Stomach (tissue), 4 donors: ENCODE data around the gene GNA14.

Source experiments
- CTCF ChIP-seq, 7 experiments: fragments of 450-650 bp in 4 of 7; fragments of 200-600 bp in 3 of 7; sonication (generic) in 3 of 7; IDR thresholded peaks; one replicate each; pipeline ENCODE4 v1.5.1; 2016 to 2019; ENCODE audit warnings: antibody characterized with exemption in 7 of 7, control low read depth in 2 of 7, mild to moderate bottlenecking in 1 of 7
- EP300 ChIP-seq: sonication (generic); formaldehyde crosslinking; IDR thresholded peaks from one replicate; pipeline ENCODE4 v1.6.1; 2017; ENCODE audit warnings: antibody characterized with exemption
- POLR2A ChIP-seq, 4 donors: fragments of 450-650 bp; IDR thresholded peaks; one replicate each; pipeline ENCODE4 v1.6.1; 2016; ENCODE audit warnings: antibody characterized with exemption in 4 of 4, control low read depth in 2 of 4, mild to moderate bottlenecking in 1 of 4, moderate library complexity in 1 of 4
- POLR2AphosphoS5 ChIP-seq, 3 donors: sonication (generic); formaldehyde crosslinking; IDR thresholded peaks; one replicate each; pipeline ENCODE4 v1.6.1; 2016; ENCODE audit warnings: antibody characterized with exemption in 3 of 3

DNA sequence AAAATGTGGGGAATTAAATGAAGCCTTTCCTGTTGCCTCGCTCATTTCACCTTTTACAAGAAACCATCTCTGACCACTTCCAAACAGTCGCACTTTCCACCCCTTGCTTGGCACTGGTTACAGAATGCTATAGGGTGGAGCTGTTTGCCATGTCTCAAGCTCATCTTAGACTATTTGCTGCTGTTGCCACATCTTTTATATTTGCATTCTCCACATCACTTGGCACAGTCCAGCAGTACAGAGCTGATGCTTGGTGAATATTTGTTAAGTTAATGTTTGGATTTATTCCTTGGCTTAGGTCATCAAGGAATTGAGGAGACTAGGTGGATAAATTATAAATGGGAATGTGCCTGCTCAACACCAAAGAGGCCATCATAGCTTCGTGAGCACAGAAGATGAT, 53.2 kb downstream of the GNA14 start:
- TF ChIP-seq CTCF (IDR thresholded peaks at IDR 0.05): no peak
- TF ChIP-seq POLR2A (IDR thresholded peaks at IDR 0.05): no peak
- TF ChIP-seq POLR2AphosphoS5 (IDR thresholded peaks at IDR 0.05): no peak
- no peak for TF ChIP-seq EP300
